ENCODE results near the gene PLEKHH3.
A peak's percentile ranks its signal among the peaks of the same experiment; 100 is the strongest.
"Not testable (repeated sequence)": the region's sequence is repeated elsewhere in the genome, so short reads cannot be mapped to it uniquely, and the experiment has no call there.

PLEKHH3 gene

DNA sequence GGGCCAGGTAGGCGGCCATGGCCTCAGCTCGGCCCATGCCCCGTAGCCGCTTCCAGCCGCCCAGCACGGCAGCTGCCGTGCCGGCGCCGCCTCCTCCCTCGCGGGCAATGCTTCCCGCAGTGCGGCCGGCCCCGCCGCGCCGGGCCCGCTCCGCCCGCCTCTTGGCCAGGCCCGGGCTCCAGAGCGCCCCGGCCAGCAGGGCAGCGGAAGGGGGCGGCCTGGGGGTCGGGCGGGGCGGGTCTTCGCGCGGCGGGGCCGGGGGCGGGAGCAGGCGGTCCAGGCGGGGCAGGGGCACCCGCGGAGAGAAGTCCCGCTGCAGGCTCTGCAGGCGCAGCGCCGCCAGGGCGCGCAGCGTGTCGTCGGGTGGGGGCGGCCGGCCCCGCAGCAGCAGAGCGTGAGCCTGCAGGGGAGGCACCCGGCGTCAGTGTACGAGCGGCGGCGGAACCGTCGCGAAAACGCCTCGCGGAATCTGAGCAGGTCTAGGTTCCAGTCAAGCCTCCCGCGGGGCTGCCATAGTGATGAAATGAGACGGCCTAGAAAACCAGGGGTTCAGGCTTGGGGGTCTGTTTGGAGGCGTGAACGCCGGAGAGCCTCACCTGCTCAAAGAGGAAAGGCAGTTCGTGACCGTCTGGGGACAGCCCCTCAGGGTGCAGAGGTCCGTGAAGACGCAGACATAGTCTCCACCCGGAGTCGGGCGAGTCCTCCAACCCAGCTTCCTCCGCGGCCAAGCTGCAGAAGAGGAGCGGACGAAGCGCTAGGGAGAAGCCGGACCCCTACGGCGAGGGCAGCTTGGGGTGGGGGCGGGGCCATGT lies 6.6 kb downstream of the PLEKHH3 start:
- DNase-seq, result no peak

DNA sequence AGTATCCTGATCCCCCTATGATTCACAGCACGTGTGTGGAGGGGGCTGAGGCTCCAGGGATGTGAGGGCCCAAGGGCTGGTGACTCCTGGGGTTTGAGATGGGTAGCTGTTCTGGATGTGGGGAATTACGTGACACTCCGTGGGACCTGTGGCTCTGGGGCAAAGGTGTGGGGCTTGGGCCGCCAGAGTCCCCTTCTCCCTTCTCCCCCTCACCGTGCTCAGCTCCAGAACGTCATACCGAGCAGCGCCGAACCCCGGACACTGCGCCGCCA lies 7.2 kb downstream of the PLEKHH3 start:
- DNase-seq, result no peak

DNA sequence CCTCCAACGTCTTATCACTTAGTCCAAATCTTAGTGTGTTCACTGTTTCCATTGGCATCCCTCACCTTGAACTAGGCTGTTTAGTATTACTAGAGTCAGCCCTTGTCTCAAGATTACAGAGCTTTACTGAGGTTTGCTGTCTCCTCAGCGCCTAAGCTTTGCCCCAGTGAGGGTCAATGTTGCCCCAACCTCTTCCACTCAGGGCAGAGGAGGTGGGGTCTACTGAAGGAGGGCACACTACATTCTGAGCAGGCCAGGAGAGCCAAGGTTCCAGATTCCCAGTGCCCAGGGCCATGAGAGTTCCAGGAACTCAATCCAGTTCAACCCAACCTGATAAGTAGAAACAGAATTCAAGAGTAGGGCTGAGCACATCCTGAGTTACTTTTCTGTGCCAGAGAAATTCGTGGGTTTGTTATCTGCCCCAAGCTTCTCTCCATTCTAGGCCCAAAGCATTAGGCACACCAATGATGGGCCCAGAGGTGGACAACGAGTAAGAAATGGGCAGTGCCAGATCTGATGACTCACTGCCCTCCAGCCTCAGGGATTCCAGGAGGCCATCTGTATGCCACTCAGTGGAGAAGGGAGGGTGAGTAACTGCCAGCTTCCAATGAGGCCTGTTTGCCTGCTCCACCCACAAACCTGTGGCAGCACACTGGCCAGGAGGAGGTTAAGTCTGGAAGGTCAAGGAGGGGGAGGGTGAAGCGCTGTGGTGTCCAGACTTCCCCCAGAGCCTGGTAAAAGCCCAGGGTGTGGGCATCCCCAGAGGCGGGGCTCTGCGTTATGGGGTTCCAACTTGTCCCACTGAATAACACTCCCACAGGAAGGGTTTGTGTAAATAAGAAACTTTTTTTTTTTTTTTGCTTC lies 9.5 kb downstream of the PLEKHH3 start:
- no peak for DNase-seq

DNA sequence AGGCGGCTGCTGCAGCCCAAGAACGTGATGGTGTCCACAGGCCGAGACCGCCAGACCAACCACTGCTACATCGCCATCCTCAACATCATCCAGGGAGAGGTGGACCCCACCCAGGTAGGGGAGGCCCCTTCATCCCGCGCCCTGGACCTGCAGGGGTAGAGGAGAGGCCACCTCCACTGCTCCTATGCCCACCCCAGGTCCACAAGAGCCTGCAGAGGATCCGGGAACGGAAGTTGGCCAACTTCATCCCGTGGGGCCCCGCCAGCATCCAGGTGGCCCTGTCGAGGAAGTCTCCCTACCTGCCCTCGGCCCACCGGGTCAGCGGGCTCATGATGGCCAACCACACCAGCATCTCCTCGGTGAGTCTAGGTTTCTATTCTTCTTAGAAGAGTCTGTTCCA lies 10.7 kb downstream of the PLEKHH3 start:
- not testable (repeated sequence) for DNase-seq

DNA sequence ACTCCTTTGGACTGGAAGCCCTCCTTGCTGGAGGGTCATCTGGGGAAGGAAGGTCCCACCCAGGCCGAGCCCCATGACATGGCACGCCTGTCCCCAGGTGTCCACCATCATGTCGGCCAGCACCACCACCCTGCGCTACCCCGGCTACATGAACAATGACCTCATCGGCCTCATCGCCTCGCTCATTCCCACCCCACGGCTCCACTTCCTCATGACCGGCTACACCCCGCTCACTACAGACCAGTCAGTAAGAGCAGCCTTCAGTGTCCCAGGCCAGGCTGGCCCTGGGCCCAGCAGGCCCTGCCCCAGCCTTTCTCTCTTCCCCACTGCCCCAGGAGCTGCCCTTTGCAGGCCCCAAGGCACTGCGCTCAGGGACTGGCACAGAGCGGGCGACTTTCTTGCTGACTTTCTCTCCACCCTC lies 11.2 kb downstream of the PLEKHH3 start:
- no peak for DNase-seq

DNA sequence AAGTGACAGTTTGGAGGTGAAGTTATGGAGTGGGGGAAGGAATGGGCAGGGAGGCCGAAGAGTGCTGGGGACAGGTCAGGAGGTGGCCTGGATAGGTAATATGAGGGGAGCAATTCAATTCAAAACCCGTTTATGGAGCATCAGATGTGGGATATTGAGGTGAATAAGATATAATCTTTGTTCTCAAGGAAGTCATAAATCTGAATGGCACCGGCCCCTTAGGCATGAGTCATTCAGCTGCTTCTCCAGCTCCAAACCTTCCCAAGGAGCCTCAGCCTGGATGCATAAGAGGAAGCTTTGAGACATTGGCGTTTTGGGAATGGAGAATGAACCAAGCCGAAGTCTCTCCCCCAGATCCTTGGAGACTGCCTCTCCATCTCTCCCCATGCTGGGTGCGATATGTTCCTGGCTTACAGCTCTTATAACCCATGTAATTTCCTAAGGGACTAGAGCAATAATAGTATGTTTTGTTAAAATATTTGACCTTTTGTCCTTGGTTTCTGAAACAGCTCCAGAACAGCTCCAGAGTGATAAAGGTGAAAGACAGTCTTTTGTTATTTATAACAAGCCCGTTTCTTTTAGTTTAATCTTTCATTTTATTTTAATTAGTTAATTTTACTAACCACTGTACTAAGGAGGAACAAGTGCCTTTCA lies 16.0 kb downstream of the PLEKHH3 start:
- DNase-seq, result no peak

DNA sequence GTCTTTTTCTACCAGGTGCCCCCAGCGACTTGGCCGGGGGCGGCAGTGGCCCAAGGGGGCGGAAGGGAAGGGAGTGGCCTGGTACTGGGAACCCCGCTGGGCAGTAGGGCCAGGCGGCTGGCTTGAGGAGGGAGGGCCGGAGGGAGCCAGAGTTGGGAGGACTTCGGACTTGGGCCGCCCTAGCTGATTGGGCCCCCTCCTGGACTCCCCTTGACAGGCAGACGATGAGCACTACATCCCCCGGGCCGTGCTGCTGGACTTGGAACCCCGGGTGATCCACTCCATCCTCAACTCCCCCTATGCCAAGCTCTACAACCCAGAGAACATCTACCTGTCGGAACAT lies 16.9 kb downstream of the PLEKHH3 start:
- not testable (repeated sequence) for DNase-seq

DNA sequence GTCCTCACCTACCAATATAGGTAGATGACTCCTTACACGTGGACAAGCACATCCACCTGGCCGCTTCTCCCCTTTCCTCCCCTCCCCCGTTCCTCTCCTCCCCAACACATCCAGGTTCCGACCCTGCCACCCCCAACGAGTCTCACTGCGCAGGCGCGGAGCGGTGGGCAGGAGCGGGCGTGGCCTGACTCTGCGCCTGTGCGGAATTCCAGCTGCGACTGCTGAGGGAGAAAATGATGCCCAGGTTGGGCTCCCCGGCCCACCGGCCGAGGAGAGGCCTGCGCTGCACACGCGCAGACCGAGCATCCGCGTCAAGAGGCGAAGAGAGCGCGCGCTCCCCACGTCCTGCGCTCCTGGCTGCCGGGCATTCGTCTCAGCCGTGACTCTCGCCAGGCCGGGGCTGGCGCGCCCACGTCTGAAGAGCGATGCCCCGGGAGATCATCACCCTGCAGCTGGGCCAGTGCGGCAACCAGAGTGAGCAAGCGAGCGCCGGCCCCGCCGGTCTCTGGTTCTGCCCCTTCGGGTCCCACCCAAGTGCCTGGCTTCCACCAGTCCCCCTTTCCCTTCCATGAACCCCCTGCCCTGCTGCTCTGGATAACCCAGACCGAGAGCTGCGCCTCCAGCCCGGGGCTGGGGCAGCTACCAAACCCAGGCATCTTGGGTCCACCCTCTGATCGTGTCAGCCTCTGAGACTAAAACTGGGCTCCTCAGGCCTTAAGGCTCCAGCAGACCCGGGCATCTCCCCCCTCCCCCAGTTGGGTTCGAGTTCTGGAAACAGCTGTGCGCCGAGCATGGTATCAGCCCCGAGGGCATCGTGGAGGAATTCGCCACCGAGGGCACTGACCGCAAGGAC lies 17.5 kb downstream of the PLEKHH3 start, which contains the start of gene TUBG2:
TUBG2 (plus strand) TSS at position 206 of the 853 bp plus-strand sequence; CDS start at position 426, 220 bp downstream.
- DNase-seq, result peak; percentile 67

DNA sequence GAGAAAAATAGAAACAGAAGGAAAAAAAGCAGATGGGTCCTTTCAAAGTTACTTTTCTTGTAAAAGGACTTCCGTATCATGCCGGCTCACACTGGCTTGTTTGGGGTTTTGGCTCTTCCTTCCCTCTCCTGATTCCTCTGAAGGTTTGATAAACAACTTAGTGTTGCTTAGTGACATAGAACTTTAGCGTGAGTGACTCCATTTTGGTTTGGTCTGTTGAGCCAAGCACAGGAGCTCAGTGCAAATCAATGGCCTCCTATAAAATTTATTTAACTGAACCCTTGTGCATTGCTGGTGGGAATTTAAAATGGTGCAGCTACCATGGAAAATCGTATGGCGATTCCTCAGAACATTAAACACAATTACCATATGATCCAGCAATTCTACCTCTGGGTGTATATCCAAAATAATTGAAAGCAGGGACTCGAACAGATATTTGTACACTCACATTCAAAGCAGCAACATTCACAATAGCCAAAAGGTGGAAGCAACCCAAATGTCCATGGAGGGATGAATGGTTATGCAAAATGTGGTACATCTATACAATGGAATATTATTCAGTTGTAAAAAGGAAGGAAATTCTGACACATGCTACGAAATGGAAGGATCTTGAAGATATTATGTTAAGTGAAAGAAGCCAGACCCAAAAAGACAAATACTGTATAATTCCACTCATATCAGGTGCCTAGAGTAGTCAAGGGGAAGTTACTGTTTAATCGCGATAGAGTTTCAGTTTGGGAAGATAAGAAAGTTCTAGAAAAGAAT lies 18.8 kb downstream of the PLEKHH3 start:
- DNase-seq, result no peak

DNA sequence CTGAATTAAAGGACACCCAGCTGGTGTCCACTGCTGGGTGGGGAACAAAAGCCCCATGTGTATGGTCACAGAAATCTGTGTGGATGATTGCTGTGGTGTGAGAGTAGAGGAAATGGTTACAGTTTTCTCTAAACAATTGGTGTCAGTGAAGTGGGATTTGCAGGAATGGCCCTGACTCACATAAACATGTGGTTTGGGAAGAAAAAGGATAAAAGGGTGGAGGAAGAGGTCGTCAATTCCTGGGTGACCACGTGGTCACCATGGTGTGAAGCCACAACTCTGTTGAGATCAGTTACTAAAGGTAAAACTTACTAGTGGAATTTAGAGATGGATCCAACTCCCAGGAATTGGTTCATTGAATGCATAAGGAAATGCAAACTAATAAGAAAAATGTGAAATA lies 21.3 kb downstream of the PLEKHH3 start:
- no peak for DNase-seq

DNA sequence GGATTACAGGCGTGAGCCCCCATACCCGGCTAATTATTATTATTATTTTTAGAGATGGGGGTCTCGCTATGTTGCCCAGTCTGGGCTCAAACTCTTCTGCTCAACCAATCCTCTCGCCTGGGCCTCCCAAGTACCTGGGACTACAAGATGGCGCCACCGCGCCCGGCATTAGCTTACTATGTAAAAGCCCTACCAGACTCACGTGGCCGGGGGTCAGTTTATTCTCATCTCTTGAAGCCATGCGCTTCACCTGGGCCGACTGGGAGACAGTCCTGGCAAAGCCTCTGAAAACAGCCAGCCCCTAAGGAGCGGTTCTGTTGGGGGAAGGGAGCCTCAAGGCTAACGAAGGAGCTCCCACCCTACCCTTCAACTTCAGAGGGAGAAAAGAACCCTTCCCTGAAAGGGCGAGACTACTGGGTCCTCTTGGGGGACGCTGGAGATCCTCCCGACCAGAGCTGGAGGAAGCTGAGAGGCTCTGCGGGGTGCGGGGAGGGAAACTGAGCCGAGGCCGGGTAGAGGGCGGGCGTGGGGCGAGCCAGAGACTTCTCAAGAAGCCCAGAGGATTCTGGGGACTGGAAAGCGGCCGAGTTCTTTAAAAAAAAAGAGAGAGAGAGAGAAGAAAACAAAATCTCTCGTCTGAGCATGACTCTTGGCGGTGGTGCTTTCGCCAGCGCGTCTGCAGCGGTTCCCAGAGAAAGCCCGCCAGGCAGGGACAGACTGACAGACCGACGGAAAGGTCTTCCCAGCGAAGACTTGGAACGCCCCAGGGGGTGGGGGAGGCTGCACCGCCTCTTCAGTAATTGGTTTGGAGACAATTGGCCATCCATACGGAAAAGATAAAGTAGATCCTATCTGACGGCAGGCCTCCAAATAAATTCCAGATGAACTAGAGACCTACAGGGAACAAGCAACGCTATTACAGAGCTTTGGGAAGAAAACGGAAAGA lies 23.3 kb downstream of the PLEKHH3 start:
- DNase-seq, result no peak

DNA sequence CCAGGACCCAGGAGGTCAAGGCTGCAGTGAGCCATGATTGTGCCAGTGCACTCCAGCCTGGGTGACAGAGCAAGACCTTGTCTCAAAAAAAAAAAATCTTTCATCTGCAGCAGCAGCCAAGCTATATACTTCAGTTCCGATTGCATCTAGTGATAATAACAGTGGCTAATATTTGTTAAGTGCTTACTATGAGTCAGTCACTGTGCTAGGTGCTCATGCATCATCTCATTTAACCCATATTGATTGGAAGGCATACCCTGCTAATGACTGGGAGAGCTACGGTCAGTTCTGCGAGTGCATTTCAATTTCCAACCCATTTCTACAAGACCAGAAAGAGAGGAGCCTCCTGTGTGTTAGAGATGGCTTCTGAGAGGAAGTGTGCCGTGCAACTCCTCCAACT lies 25.4 kb downstream of the PLEKHH3 start:
- no peak for DNase-seq

DNA sequence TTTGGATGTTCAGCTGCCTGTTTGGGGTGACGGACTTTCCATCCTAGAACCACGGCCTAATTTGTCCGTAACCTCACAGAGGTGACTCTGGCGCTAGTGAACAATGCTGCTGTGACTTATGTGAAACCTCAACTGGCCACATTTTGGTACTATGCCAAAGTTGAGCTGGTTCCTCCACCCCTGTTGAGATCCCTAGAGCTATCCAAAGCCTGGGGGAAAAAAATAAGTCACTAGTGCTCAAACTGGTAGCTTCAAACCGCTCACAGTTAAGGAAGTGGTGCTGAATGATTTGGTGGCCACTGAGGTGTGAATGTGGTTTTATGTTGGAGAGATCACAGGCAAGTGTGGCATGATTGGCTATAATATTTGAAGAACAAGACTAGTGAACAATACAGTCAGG lies 29.0 kb downstream of the PLEKHH3 start:
- no peak for DNase-seq

DNA sequence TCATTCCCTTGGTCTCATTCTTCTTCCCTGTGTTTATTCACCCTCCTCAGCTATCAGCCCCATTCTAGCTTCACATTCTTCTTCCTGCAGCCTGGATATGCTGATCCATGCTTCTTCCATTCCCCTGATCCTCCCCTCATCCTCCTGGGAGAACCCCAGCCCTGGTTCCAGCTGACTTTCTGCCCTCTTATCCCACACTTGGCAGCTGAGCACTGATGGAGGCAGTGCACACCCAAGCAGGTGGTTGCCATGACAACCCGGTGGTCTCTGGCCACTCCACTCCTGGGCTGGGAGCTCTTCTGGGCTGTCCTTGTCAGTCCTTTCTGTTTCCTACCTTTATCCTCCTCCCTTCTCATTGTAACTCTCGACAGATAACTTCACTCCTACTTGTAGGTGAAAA lies 34.5 kb downstream of the PLEKHH3 start:
- DNase-seq, result no peak

DNA sequence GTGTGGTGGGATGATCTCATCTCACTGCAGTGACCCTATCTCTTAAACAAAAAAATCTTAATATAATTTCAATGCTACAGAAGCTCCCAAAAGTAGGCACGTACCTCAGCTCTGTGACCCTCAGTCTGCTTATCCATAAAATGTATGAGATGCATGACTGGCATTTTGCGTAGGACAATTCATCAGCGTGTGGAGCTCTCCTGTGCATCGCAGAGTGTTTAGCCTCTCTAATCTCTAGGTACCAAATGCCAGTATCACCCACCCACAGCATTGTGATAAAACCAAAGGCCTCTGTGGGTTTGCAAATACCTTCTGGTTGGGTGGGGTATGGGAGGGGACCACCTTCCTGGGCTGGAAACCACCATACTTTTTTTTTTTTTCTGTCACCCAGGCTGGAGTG lies 36.7 kb downstream of the PLEKHH3 start:
- no peak for DNase-seq

DNA sequence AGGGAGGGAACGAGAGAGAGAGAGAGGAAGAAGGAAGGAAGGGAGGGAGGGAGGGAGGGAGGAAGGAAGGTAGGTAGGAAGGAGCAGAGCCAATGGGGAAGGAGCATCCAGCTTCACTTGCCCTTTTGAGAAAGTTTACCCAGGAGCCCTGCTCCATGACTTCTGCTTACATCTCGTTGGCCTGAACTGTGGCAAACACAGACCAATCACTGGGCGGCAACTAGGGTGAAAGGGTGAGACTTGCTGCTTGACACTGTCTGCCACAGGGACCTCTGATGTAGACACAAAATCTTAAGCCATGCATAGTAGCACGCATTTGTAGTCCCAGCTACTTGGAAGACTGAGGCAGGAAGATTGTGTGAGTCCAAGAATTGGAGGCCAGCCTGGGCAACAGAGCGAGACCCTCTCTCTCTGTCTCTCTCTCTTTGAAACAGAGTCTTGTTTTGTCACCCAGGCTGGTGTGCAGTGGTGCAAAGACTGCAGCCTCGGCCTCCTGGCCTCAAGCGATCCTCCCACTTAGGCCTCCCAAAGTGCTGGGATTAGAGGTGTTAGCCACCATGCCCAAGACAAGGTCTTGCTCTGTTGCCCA lies 37.2 kb downstream of the PLEKHH3 start:
- no peak for DNase-seq

DNA sequence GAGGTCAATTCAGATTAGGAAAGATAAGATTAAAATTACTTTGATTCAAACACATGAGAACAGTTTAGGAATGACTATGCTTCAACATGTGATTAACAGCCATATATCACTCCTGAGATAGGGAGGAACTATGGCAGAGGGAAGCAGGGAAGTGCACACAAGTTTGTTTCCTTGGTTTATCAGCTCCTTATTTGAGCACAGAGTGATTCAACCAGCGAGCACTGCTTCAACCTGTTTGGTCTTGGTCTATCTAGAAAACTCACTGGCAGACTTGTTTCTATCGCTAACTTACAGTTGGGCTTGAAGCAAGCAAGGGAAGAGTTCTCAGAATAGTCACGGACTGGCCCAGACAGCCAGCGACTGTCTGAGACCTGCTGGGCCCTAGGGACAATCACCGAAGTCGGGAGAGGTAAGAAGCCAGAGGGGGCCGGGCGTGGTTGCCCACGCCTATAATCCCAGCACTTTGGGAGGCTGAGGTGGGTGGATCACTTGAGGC lies 43.8 kb downstream of the PLEKHH3 start:
- no peak for DNase-seq

DNA sequence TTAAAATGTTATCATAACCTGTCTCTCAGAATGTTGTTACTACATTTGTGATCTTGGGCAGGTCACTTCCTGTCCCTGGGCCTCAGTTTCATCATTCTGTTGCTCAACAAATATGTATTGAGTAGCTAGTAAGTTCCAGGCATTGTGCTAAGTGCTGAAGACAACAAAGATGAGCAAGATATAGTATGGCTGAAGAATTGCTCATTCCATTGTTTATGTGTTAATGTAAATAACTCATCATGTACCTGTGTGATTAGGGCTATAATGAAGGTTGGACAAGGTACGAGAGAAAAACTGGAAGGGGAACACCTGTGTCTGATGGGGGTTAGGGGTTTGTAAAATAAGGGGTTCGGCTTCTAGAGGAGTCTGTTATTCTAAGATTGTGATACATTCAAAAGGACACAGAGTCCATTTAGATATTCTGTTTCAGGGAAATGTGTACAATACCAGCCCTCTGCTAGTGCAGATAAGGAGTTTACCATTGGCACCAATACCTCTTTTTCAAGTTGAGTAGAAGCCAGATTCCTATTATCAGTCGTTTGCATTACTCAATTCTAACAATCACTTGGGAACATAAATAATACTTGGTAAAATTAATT lies 47.3 kb downstream of the PLEKHH3 start:
- no peak for DNase-seq

DNA sequence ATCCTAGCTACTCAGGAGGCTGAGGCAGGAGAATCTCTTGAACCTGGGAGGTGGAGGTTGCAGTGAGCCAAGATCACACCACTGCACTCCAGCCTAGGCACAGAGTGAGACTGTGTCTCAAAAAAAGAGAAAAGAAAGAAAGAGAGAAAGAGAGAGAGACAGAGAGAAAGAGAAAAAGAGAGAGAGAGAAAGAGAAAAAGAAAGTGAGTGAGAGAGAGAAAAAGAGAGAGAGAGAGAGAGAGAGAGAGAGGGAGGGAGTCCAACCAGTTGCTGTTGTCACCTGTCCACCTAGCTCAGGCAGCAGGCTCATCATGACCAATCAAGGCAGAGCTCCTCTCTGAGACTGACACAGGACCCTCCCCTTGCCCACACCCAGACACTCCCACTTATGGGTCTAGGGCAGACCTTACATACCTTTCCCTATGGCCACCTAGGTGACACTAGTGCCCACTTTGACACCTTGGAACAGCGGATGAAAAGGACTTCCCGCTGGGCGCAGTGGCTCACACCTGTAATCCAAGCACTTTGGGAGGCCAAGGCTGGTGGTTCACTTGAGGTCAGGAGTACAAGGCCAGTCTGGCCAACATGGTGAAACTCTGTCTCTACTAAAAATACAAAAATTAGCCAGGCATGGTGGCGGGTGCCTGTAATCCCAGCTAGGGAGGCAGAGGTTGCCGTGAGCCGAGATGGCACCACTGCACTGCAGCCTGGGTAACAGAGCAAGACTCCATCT lies 49.6 kb downstream of the PLEKHH3 start:
- not testable (repeated sequence) for DNase-seq

Measured in activated T-cell treated with anti-CD3 and anti-CD28 coated beads for 4 hours (primary cell).